ENCODE results near the gene UCP2. TPM values are rescaled to one million over a fixed set of nuclear protein-coding genes. Genes with fewer than 3 reads are reported as not detected.

The UCP2 gene
- total and polyA plus RNA-seq, 2 experiments from 2014 or later: 60.1 to 76.9 TPM

GRCh38 chr11:74007691-74008372 is 25.2 kb upstream of the UCP2 start:
- peaks cover 3% of the 10 kb centered on the region; the same call in 2 of the 3 replicates for H3K36me3 Mint-ChIP-seq (ENCODE audit: low read depth)
- H3K36me3 ChIP-seq (ENCODE audit: insufficient read depth): no peaks in the 10 kb centered on the region
- no peaks in the 10 kb centered on the region for H3K9me3 Mint-ChIP-seq
- H3K4me1 Mint-ChIP-seq: peaks cover 17% of the 10 kb centered on the region
- H3K4me1 ChIP-seq (ENCODE audit: insufficient read depth): 0 out of 2 replicates have a peak, but pooled peaks cover 5% of the 10 kb centered on the region
- no peak overlapping the region for H3K27ac ChIP-seq (ENCODE audit: low read depth)
- H3K27me3 ChIP-seq (ENCODE audit: insufficient read depth): no peaks in the 10 kb centered on the region
- H3F3A ChIP-seq (replicated peaks; ENCODE audit: low read depth): no peaks in the 10 kb centered on the region
- no peak for DNase-seq (ENCODE audit: low spot score)
- no peaks in the 10 kb centered on the region for H3K79me2 ChIP-seq (replicated peaks; ENCODE audit: insufficient read depth)
- peaks cover 11% of the 10 kb centered on the region for H3K27me3 Mint-ChIP-seq (ENCODE audit: insufficient read depth, low read depth, poor library complexity)
- no peak for ATAC-seq
- no peaks in the 10 kb centered on the region for H4K20me1 ChIP-seq (replicated peaks; ENCODE audit: insufficient read depth)
- H3K4me3 Mint-ChIP-seq: no peak overlapping the region
- TF ChIP-seq NANOG (IDR thresholded peaks at IDR 0.05; ENCODE audit: borderline replicate concordance) (no peak), ZNF331 (CRISPR knock-in tag; IDR thresholded peaks at IDR 0.05; ENCODE audit: low read depth) (no peak), POLR2AphosphoS5 (IDR thresholded peaks at IDR 0.05; ENCODE audit: low read depth) (no peak), REST (IDR thresholded peaks at IDR 0.05; ENCODE audit: unreplicated experiment) (no peak), JUNB (IDR thresholded peaks at IDR 0.05; ENCODE audit: unreplicated experiment) (no peak), EZH2phosphoT487 (IDR thresholded peaks at IDR 0.05; ENCODE audit: unreplicated experiment) (no peak), EZH2 (IDR thresholded peaks at IDR 0.05; ENCODE audit: low read depth, unreplicated experiment) (no peak), CREB1 (CRISPR knock-in tag; IDR thresholded peaks at IDR 0.05; ENCODE audit: low read depth) (no peak), ETS1 (IDR thresholded peaks at IDR 0.05) (no peak), ZNF114 (CRISPR knock-in tag; IDR thresholded peaks at IDR 0.05) (no peak), CTCF (conservative IDR thresholded peaks at IDR 0.05; ENCODE audit: low read depth in 2 of 2) (no peak), STAT1 (IDR thresholded peaks at IDR 0.05; ENCODE audit: unreplicated experiment) (no peak)
- TF ChIP-seq, protein P1, sequence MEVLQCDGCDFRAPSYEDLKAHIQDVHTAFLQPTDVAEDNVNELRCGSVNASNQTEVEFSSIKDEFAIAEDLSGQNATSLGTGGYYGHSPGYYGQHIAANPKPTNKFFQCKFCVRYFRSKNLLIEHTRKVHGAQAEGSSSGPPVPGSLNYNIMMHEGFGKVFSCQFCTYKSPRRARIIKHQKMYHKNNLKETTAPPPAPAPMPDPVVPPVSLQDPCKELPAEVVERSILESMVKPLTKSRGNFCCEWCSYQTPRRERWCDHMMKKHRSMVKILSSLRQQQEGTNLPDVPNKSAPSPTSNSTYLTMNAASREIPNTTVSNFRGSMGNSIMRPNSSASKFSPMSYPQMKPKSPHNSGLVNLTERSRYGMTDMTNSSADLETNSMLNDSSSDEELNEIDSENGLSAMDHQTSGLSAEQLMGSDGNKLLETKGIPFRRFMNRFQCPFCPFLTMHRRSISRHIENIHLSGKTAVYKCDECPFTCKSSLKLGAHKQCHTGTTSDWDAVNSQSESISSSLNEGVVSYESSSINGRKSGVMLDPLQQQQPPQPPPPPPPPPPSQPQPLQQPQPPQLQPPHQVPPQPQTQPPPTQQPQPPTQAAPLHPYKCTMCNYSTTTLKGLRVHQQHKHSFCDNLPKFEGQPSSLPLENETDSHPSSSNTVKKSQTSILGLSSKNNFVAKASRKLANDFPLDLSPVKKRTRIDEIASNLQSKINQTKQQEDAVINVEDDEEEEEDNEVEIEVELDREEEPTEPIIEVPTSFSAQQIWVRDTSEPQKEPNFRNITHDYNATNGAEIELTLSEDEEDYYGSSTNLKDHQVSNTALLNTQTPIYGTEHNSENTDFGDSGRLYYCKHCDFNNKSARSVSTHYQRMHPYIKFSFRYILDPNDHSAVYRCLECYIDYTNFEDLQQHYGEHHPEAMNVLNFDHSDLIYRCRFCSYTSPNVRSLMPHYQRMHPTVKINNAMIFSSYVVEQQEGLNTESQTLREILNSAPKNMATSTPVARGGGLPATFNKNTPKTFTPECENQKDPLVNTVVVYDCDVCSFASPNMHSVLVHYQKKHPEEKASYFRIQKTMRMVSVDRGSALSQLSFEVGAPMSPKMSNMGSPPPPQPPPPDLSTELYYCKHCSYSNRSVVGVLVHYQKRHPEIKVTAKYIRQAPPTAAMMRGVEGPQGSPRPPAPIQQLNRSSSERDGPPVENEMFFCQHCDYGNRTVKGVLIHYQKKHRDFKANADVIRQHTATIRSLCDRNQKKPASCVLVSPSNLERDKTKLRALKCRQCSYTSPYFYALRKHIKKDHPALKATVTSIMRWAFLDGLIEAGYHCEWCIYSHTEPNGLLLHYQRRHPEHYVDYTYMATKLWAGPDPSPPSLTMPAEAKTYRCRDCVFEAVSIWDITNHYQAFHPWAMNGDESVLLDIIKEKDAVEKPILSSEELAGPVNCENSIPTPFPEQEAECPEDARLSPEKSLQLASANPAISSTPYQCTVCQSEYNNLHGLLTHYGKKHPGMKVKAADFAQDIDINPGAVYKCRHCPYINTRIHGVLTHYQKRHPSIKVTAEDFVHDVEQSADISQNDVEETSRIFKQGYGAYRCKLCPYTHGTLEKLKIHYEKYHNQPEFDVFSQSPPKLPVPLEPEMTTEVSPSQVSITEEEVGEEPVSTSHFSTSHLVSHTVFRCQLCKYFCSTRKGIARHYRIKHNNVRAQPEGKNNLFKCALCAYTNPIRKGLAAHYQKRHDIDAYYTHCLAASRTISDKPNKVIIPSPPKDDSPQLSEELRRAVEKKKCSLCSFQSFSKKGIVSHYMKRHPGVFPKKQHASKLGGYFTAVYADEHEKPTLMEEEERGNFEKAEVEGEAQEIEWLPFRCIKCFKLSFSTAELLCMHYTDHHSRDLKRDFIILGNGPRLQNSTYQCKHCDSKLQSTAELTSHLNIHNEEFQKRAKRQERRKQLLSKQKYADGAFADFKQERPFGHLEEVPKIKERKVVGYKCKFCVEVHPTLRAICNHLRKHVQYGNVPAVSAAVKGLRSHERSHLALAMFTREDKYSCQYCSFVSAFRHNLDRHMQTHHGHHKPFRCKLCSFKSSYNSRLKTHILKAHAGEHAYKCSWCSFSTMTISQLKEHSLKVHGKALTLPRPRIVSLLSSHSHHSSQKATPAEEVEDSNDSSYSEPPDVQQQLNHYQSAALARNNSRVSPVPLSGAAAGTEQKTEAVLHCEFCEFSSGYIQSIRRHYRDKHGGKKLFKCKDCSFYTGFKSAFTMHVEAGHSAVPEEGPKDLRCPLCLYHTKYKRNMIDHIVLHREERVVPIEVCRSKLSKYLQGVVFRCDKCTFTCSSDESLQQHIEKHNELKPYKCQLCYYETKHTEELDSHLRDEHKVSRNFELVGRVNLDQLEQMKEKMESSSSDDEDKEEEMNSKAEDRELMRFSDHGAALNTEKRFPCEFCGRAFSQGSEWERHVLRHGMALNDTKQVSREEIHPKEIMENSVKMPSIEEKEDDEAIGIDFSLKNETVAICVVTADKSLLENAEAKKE (CRISPR knock-in tag; IDR thresholded peaks at IDR 0.05): no peak
- H2AFZ ChIP-seq: no peak overlapping the region
- H3K9me2 ChIP-seq (ENCODE audit: insufficient read depth): no peaks in the 10 kb centered on the region
- no peak overlapping the region for H3K4me2 ChIP-seq
- no peak overlapping the region for H3K4me3 ChIP-seq
- no peak overlapping the region for H3K27ac Mint-ChIP-seq

All from GM23338 (cell line).